GM19372 (cell line): Measurements from ENCODE around the gene SNAI1.

Experiments
- ATAC-seq: cut with Tn5 transposase; IDR thresholded peaks from one replicate; pipeline ENCODE4 v1.9.1; 2021; ENCODE audit warnings: mild to moderate bottlenecking, low read depth, moderate library complexity; ENCODE audit not compliant: unreplicated experiment

Gene SNAI1

GRCh38 chr20:50032955-50033666, 50.3 kb downstream of the SNAI1 start:
- no peak for ATAC-seq

GRCh38 chr20:50034567-50035180, 51.9 kb downstream of the SNAI1 start:
- ATAC-seq = no peak

GRCh38 chr20:50036703-50037102, 53.9 kb downstream of the SNAI1 start:
- ATAC-seq = no peak

- no peak for ATAC-seq
These were observed 54.3 kb downstream of the SNAI1 start for GRCh38 chr20:50037123-50037522.

- no peak for ATAC-seq
These were observed 54.8 kb downstream of the SNAI1 start for GRCh38 chr20:50037575-50037974.

- ATAC-seq = no peak
These were observed 55.4 kb downstream of the SNAI1 start for GRCh38 chr20:50038169-50038568.
